Liver (tissue), 9 donors: Measurements from ENCODE around the gene MRAS. TPM values are rescaled to one million over a fixed set of nuclear protein-coding genes. Genes with fewer than 3 reads are reported as not detected.

ENCODE experiments used
- DNase-seq: peaks from one replicate; pipeline ENCODE4 v3.0.0-alpha.2; 2017; ENCODE audit warnings: low spot score
- H3K27ac ChIP-seq, 2 donors: one replicate each; pipeline ENCODE4 v1.7.0; 2013; ENCODE audit warnings: inconsistent platforms in 2 of 2, low read length in 2 of 2, control low read depth in 1 of 2, low read depth in 1 of 2, mild to moderate bottlenecking in 1 of 2
- H3K27me3 ChIP-seq, 4 donors: one replicate each; pipeline versions ENCODE4 v1.6.1 to v1.7.0; 2013; ENCODE audit warnings: low read length in 3 of 4, inconsistent platforms in 1 of 4, mild to moderate bottlenecking in 1 of 4, moderate library complexity in 1 of 4; ENCODE audit not compliant: control insufficient read depth in 4 of 4, insufficient read depth in 4 of 4
- H3K36me3 ChIP-seq, 4 donors: one replicate each; pipeline versions ENCODE4 v1.6.1 to v1.7.0; 2013; ENCODE audit warnings: low read length in 3 of 4, mild to moderate bottlenecking in 3 of 4, low read depth in 1 of 4, moderate library complexity in 1 of 4; ENCODE audit not compliant: control insufficient read depth in 4 of 4, insufficient read depth in 3 of 4
- H3K4me1 ChIP-seq, 4 donors: one replicate each; pipeline versions ENCODE4 v1.6.1 to v1.7.0; 2013; ENCODE audit warnings: low read length in 3 of 4, mild to moderate bottlenecking in 3 of 4, moderate library complexity in 1 of 4; ENCODE audit not compliant: control insufficient read depth in 4 of 4, insufficient read depth in 4 of 4
- H3K4me3 ChIP-seq, 3 donors: one replicate each; pipeline versions ENCODE4 v1.6.1 to v1.7.0; 2013; ENCODE audit warnings: low read length in 3 of 3, control low read depth in 1 of 3, low read depth in 1 of 3, mild to moderate bottlenecking in 1 of 3
- H3K9ac ChIP-seq, 2 donors: one replicate each; pipeline ENCODE4 v1.7.0; 2013; ENCODE audit warnings: low read length in 2 of 2, mild to moderate bottlenecking in 2 of 2, moderate library complexity in 2 of 2, control low read depth in 1 of 2, low read depth in 1 of 2
- H3K9me3 ChIP-seq, 4 donors: one replicate each; pipeline versions ENCODE4 v1.6.1 to v1.7.0; 2013; ENCODE audit warnings: low read length in 3 of 4; ENCODE audit not compliant: control insufficient read depth in 4 of 4
- EGR1 ChIP-seq, 2 donors: IDR thresholded peaks; 2 replicates each; pipeline ENCODE4 v1.6.1; 2016 to 2018; ENCODE audit warnings: antibody characterized with exemption in 2 of 2, low read depth in 2 of 2
- FOXA1 ChIP-seq: IDR thresholded peaks from 2 replicates; pipeline ENCODE4 v1.6.1; 2016; ENCODE audit warnings: antibody characterized with exemption
- FOXA2 ChIP-seq: IDR thresholded peaks from 2 replicates; pipeline ENCODE4 v1.6.1; 2016; ENCODE audit warnings: antibody characterized with exemption
- GABPA ChIP-seq, 2 donors: IDR thresholded peaks in 1 of 2; conservative IDR thresholded peaks in 1 of 2; 2 replicates each; pipeline ENCODE4 v1.6.1; 2016; ENCODE audit warnings: antibody characterized with exemption in 2 of 2, mild to moderate bottlenecking in 1 of 2, moderate library complexity in 1 of 2
- HNF4A ChIP-seq, 2 donors: conservative IDR thresholded peaks; 2 replicates each; pipeline ENCODE4 v1.6.1; 2016; ENCODE audit warnings: antibody characterized with exemption in 2 of 2, mild to moderate bottlenecking in 2 of 2
- HNF4G ChIP-seq: IDR thresholded peaks from 2 replicates; pipeline ENCODE4 v1.6.1; 2016; ENCODE audit warnings: antibody characterized with exemption
- JUND ChIP-seq, 2 donors: IDR thresholded peaks; 2 replicates each; pipeline ENCODE4 v1.6.1; 2016; ENCODE audit warnings: antibody characterized with exemption in 2 of 2
- NR2F2 ChIP-seq: IDR thresholded peaks from 2 replicates; pipeline ENCODE4 v1.6.1; 2016; ENCODE audit warnings: antibody characterized with exemption
- RAD21 ChIP-seq, 2 donors: IDR thresholded peaks; 2 replicates each; pipeline ENCODE4 v1.6.1; 2016; ENCODE audit warnings: antibody characterized with exemption in 2 of 2, mild to moderate bottlenecking in 2 of 2
- RXRA ChIP-seq, 2 donors: IDR thresholded peaks; 2 replicates each; pipeline ENCODE4 v1.6.1; 2017 to 2018; ENCODE audit warnings: antibody characterized with exemption in 2 of 2, mild to moderate bottlenecking in 1 of 2
- SP1 ChIP-seq: IDR thresholded peaks from 2 replicates; pipeline ENCODE4 v1.6.1; 2018; ENCODE audit warnings: antibody characterized with exemption, mild to moderate bottlenecking
- TAF1 ChIP-seq: conservative IDR thresholded peaks from 2 replicates; pipeline ENCODE4 v1.6.1; 2016; ENCODE audit warnings: antibody characterized with exemption, mild to moderate bottlenecking
- YY1 ChIP-seq: IDR thresholded peaks from 2 replicates; pipeline ENCODE4 v1.6.1; 2016; ENCODE audit warnings: antibody characterized with exemption, mild to moderate bottlenecking
- WGBS: extraction: QIAGEN DNeasy Blood & Tissue Kit; methylation state at CpG from one replicate; pipeline ENCODE4 v1.1.7; 2013; 5-methylcytosine and 5-hydroxymethylcytosine counted together
- polyA plus RNA-seq, 2 donors: library from polyadenylated mRNA; stranded (reverse) in 1 of 2; unstranded in 1 of 2; fragments of 200-250 nt in 1 of 2; fragments of >200 nt in 1 of 2; fragmentation: Nextera tagmentation in 1 of 2; extraction: Ambion mirVana in 1 of 2; gene quantifications; one replicate each; pipeline versions ENCODE4 v1.2.1 to v1.2.3, GENCODE V29; 2013 to 2015
- total RNA-seq, 2 donors: library from RNA; depleted of rRNA; stranded (reverse); fragments of >200 nt; gene quantifications; one replicate each; pipeline ENCODE4 v1.2.3, GENCODE V29; 2014
- TF ChIP-seq, protein P1 (sequence below): IDR thresholded peaks from 2 replicates; pipeline ENCODE4 v1.6.1; 2016; ENCODE audit warnings: antibody characterized with exemption
- TF ChIP-seq, protein P2 (sequence below): IDR thresholded peaks from 2 replicates; pipeline ENCODE4 v1.6.1; 2016; ENCODE audit warnings: antibody characterized with exemption
- TF ChIP-seq, protein P3 (sequence below): fragments of 150-350 bp; IDR thresholded peaks from 2 replicates; pipeline ENCODE4 v1.5.1; 2017; ENCODE audit warnings: improper control_type of control experiment, low read depth, low read length; ENCODE audit not compliant: missing input control
- TF ChIP-seq, protein P4 (sequence below): IDR thresholded peaks from 2 replicates; pipeline ENCODE4 v1.6.1; 2016; ENCODE audit warnings: antibody characterized with exemption
- donor health status: healthy.
- donor health status: healthy.
- donor health status: healthy.
- donor health status: healthy.
- donor health status: healthy.

Gene MRAS
- total and polyA plus RNA-seq, 4 donors = 1.6 to 2.6 (median 1.9) TPM

DNA sequence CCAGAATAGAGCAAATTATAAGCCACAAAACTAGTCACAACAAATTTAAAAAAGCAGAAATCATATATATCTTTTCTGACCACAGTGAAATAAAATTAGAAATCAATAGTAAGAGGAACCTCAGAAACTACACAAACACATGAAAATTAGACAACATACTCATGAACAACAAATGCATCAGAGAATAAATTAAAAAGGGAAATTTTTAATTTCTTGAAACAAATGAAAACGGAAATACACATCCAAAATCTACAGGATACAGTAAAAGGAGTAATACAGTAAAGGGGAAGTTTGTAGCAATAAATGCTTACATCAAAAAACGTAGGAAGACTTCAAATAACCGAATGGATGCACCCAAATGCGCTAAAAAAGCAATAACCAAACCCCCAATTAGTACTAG, 37.9 kb upstream of the MRAS start:
- Histone ChIP-seq H3K27me3 (no peaks in the 10 kb centered on the region), H3K4me1 (no peaks in the 10 kb centered on the region), H3K9ac (no peak overlapping the region), H3K27ac (no peak overlapping the region), H3K36me3 (no peaks in the 10 kb centered on the region), H3K9me3 (peaks cover 5 to 18% (median 12%) of the 10 kb centered on the region in 4 donors), H3K4me3 (no peak overlapping the region)
- DNase-seq = no peak
- WGBS = 69% methylated on average over 4 of the region's 4 CpGs
- no peak for TF ChIP-seq HNF4G
- TF ChIP-seq, protein P1, sequence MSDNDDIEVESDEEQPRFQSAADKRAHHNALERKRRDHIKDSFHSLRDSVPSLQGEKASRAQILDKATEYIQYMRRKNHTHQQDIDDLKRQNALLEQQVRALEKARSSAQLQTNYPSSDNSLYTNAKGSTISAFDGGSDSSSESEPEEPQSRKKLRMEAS = no peak
- TF ChIP-seq EGR1 (IDR thresholded peaks at IDR 0.05; ENCODE audit: low read depth in 2 of 2) = no peak
- TF ChIP-seq HNF4A (conservative IDR thresholded peaks at IDR 0.05) = no peak
- TF ChIP-seq FOXA1 = no peak
- TF ChIP-seq NR2F2 = no peak
- TF ChIP-seq, protein P2, sequence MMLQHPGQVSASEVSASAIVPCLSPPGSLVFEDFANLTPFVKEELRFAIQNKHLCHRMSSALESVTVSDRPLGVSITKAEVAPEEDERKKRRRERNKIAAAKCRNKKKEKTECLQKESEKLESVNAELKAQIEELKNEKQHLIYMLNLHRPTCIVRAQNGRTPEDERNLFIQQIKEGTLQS = no peak
- TF ChIP-seq TAF1 = no peak
- no peak for TF ChIP-seq FOXA2
- no peak for TF ChIP-seq RXRA (IDR thresholded peaks at IDR 0.05)
- no peak for TF ChIP-seq RAD21 (IDR thresholded peaks at IDR 0.05)
- TF ChIP-seq SP1 = no peak
- no peak for TF ChIP-seq YY1

DNA sequence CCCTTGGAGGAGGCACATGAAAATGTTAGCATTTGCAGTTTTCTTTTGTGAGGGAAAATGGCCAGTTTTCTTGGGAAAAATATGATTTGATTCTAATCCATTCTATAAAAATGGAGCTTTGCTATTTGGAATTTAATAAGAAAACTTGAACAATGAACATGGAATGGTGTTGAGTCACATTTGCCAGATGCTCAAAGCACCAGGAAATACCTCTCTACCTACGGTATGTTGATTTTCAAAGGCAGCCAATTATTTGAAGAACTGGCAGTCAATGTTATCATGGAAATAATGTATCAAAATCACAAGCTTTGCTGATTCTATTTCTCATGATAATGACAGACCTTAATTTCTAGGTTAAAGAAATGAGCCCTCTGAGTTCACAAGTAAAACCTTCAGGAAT, 33.6 kb upstream of the MRAS start:
- DNase-seq = no peak
- no peak overlapping the region for H3K9ac ChIP-seq
- peaks cover 0 to 4% (median 0%) of the 10 kb centered on the region in 4 donors for H3K9me3 ChIP-seq
- no peaks in the 10 kb centered on the region for H3K4me1 ChIP-seq
- no peaks in the 10 kb centered on the region for H3K27me3 ChIP-seq
- TF ChIP-seq NR2F2 = no peak
- TF ChIP-seq SP1 = no peak
- no peak for TF ChIP-seq RAD21 (IDR thresholded peaks at IDR 0.05)
- TF ChIP-seq, protein P1 = no peak
- TF ChIP-seq GABPA (IDR thresholded peaks at IDR 0.05 in 1 of 2, conservative IDR thresholded peaks at IDR 0.05 in 1 of 2) = no peak
- TF ChIP-seq, protein P3, sequence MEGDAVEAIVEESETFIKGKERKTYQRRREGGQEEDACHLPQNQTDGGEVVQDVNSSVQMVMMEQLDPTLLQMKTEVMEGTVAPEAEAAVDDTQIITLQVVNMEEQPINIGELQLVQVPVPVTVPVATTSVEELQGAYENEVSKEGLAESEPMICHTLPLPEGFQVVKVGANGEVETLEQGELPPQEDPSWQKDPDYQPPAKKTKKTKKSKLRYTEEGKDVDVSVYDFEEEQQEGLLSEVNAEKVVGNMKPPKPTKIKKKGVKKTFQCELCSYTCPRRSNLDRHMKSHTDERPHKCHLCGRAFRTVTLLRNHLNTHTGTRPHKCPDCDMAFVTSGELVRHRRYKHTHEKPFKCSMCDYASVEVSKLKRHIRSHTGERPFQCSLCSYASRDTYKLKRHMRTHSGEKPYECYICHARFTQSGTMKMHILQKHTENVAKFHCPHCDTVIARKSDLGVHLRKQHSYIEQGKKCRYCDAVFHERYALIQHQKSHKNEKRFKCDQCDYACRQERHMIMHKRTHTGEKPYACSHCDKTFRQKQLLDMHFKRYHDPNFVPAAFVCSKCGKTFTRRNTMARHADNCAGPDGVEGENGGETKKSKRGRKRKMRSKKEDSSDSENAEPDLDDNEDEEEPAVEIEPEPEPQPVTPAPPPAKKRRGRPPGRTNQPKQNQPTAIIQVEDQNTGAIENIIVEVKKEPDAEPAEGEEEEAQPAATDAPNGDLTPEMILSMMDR = no peak
- no peak for TF ChIP-seq FOXA1
- no peak for TF ChIP-seq FOXA2
- TF ChIP-seq TAF1 = no peak
- TF ChIP-seq, protein P4, sequence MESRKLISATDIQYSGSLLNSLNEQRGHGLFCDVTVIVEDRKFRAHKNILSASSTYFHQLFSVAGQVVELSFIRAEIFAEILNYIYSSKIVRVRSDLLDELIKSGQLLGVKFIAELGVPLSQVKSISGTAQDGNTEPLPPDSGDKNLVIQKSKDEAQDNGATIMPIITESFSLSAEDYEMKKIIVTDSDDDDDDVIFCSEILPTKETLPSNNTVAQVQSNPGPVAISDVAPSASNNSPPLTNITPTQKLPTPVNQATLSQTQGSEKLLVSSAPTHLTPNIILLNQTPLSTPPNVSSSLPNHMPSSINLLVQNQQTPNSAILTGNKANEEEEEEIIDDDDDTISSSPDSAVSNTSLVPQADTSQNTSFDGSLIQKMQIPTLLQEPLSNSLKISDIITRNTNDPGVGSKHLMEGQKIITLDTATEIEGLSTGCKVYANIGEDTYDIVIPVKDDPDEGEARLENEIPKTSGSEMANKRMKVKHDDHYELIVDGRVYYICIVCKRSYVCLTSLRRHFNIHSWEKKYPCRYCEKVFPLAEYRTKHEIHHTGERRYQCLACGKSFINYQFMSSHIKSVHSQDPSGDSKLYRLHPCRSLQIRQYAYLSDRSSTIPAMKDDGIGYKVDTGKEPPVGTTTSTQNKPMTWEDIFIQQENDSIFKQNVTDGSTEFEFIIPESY = no peak
- TF ChIP-seq, protein P2 = no peak
- no peak for TF ChIP-seq HNF4G
- TF ChIP-seq EGR1 (IDR thresholded peaks at IDR 0.05; ENCODE audit: low read depth in 2 of 2) = no peak
- no peak for TF ChIP-seq RXRA (IDR thresholded peaks at IDR 0.05)
- TF ChIP-seq JUND (IDR thresholded peaks at IDR 0.05) = no peak
- TF ChIP-seq HNF4A (conservative IDR thresholded peaks at IDR 0.05) = no peak
- 85% methylated on average over 1 of the region's 1 CpG for WGBS
- no peak overlapping the region for H3K27ac ChIP-seq
- no peak overlapping the region for H3K4me3 ChIP-seq
- H3K36me3 ChIP-seq = no peaks in the 10 kb centered on the region
